ENCODE data around the gene PAX7.

- TF ChIP-seq POLR2A (IDR thresholded peaks at IDR 0.05) (no peak), CTCF (IDR thresholded peaks at IDR 0.05) (peak; percentile 27 to 73 (median 54))
These were observed 50.8 kb downstream of the PAX7 start for GRCh38 chr1:18681423-18681835.
